GM21619 (cell line): Measurements from ENCODE around the gene PRR14.
"Not testable (repeated sequence)": the region's sequence is repeated elsewhere in the genome, so short reads cannot be mapped to it uniquely, and the experiment has no call there.

Experiments used
- ATAC-seq: cut with Tn5 transposase; IDR thresholded peaks from one replicate; pipeline ENCODE4 v1.9.1; 2021; ENCODE audit not compliant: unreplicated experiment

Gene PRR14

DNA sequence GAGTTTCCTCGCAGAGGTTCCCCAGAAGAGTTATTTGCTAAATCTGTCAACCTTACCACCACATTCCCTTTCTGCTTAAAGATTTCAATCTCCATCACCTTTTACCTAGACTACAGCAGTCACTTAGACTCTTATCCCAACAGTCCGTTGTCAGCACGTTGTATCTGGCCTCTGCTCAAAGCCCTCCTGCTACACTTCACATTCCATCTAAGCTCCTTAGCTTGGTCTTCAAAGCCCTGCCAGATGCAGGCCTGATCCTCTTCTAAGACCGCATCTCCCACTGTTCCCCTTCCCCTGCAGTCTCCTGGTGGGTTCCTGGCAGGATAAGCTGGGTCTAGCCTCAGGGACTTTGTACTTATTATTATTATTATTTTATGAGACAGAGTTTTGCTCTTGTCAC is 37.9 kb downstream of the PRR14 start:
- ATAC-seq = no peak

DNA sequence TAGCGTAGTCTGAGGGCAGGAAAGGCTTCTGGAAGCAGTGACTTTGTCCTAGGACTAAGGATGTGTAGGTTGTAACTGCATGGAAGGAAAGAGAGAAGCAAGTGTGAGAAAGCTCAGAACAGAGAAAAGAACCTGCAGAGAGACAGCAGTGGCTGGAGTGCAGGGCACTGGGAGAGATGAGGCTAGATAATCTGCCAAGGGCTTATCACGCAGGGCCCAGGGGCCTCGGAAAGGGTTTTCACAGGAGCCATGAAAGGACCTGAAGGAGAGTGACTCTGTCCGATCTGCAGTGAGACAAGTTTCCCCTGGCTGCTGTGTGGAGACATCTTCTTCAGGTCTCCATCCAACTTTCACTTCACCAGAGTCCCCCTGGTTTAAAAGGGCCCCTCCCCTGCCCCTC is 41.1 kb downstream of the PRR14 start:
- no peak for ATAC-seq

DNA sequence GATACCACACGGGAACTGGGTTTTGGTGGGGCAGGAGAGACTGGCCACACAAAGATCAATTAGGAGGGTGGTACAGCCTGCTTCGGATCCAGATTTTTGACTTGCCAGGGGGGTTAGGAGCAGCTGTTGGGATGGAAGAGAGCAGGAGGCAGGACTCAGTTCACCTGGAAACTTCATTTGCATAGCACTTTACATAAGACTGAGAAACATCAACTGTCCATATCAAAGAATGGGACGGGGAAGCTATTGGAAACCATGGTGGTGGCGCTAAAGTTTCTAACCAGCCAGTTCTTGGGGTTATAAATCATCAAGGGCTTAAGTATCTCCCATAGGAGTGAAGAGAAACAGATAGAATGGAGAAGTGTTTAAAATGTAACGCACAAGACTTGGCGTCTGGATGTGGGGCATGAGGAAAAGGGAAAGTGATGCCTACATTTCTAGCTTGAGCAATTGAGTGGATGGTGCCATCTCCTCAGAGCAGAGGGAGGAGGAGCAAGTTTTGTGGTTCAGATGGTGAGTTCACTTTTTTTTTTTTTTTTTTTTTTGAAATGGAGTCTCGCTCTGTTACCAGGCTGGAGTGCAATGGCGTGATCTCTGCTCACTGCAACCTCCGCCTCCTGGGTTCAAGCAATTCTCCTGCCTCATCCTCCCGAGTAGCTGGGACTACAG is 41.8 kb downstream of the PRR14 start:
- ATAC-seq = no peak

DNA sequence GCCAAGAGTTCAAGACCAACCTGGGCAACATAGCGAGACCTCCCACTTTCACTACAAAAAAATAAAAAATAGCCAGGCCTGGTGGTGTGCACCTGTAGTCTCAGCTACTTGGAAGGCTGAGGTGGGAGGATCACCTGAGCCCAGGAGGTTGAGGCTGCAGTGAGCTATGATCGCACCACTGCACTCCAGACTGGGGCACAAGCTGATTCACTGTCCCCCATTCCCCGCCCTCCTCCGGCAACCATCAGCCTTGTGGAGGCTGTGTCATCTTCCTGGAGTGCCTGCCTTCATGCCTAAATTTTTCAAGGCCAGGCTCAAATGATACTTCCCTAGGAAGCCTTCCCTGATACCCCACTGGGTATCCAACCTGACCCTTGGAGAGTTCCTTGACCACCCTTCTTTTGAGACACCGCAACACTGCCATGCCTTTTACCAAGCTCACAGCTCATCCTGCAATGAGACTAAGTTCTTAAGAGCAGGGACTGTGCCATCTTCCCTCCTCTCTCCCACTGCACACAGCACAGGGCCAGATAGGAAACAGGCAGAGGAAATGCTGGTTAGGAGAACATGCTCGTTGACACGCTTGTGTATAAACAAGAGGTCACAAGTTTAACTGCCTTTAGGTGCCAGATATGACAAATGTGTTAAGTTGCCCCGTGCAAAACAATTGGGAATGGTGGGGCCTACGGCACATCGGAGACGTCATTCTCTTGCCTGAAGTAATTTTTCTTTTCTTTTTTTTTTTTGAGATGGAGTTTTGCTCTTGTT is 44.4 kb downstream of the PRR14 start:
- no peak for ATAC-seq

DNA sequence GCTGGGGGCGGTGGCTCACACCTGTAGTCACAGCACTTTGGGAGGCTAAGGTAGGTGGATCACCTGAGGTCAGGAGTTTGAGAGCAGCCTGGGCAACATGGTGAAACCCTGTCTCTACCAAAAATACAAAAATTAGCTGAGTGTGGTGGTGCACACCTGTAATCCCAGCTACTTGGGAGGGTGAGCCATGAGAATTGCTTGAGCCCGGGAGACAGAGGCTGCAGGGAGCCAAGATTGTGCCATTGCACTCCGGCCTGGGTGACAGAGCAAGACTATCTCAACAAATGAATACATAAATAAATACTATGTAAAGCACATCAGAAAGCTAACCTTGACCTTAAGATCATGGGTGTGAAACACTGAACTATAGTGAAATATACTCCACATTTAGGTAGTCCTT is 45.9 kb downstream of the PRR14 start:
- not testable (repeated sequence) for ATAC-seq

DNA sequence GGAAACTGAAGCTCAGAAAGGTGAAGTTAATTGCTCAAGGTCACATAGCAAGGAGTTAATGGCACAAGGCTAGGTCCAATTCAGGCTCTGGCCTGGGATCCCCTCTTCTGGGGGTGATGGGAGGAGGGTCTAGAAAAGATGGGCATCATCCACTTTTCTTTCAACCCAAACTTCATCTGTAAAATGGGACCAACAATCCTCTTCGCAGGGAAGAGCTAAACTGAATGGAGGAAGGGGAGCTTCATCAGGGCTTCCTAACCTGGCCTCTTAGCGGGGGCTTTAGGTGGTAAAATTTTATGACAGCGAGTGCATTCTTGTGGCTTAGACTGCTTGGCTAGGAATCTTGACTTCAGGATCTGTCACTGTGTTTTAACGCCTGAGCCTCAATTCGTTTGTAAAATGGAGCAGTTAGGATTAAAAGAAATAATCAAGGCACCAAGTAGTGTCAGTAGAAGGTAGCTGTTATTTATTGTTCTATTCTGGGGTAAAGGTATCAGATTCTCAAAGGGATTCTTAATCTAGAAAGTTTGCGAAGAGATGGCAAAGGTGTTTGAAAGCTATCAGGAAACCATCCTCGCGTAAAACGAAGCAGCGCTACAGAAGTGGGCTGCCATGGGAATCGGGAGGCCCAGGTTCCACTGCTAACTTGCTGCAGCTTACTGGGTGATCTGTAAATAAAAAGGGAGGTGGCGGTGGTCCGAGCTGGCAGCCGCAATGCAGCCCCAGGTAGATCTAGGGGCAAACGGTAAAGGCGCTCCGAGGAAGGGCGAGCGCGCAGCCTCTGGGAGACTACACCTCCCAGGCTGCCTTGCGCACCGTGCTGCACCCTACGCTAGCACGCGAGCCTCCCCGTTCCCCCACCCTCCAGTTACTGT is 46.7 kb downstream of the PRR14 start:
- ATAC-seq = peak; percentile 83

DNA sequence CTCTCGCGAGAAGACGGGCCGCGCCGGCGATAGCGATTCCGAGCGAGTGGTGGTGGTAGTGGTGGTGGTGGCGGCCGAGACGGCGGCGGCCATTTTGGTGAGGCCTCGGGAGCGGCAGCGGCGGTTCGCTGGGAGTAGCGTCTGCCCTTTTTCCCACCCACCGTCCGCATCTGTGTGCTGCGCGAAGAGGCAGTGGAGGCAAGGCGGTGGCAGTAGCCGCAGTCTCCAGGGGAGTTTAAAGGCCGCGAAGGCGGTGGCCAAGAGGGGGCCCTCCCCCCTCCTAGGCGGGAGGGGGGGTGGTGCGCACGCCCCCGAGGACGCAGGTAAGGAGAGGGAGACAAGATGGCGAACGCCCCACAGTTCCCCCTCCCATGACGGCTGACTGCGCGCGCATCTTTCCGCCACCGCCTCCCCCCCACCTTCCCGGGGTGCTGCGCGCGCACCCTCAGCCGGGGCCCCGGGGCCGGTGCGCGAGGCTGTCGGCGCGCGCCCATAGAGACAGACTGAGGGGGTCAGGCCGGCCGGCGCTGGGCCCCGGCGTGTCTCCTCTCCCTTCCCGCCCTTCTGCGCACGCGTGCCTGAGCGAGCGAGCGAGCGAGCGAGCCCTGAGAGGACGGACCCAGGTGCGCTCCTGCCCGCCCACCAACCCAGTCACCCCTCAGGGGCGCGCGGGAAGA is 47.5 kb downstream of the PRR14 start:
- ATAC-seq = peak; percentile 56

DNA sequence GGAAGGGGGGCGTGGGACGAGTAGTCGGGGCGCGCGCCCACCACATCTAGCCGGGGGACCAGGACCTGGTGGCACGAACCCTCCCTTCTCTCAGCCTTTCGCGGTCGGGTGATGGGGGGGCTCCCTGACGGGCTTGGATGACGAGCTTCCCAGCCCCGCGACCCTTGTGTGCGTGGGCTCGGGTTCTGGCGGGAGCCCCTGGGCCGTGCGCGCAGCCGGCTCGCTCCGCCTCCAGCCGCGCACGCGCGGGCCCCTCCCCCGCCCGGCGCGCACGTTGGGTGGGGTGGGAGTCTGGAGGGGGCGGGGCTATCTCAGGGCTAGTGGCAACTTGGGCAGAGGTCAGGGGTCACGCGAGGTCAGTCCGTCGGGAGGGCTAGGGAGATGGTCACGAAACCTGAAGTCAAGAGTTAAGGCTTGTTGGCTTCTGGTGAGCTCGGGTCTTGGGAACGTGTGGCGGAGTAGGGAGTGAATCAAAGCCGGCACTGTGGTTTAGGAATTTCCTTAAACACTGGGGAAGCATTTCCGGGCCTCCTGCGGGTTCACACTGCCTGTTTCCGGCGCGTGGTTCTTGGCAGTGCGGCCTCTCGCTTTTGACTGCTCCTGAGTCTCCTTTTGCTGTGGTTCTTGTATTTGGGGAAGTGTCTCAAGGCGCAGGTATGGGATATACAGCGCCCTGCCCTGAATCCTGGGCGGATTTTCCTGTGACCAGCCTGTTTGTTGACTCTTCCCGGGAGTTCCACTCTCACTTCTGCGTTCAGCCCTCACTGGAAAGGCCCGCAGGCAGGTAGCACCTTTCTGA is 48.3 kb downstream of the PRR14 start, which contains the start of gene SRCAP:
TSS of gene SRCAP (plus strand) at position 356 of the 799 bp plus-strand sequence. CDS start 1,654 bp downstream, outside the sequence.
- peak; percentile 20 for ATAC-seq

DNA sequence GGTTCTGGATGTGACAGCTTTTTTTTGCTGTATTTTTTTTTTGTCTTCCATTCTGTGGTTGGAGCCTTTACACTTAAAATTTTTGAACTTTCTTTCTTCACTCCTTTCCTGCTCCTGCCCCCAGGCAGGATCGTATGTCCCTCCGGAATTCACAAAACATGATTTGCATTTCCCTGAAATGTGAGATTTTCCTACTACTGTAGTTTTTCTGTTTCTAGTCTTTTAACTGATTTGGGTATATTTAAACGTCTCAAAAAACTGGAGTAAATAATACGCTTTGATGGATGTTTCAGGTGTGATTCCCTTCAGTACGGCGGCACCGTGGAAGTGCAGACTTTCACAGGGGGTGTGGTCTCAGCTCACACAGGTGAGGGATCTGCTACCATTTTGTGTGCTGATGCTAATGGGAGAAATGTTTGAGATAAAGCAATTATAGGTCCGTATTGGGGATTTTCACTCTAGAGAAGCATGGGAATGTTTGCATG is 48.9 kb downstream of the PRR14 start:
- ATAC-seq = no peak

DNA sequence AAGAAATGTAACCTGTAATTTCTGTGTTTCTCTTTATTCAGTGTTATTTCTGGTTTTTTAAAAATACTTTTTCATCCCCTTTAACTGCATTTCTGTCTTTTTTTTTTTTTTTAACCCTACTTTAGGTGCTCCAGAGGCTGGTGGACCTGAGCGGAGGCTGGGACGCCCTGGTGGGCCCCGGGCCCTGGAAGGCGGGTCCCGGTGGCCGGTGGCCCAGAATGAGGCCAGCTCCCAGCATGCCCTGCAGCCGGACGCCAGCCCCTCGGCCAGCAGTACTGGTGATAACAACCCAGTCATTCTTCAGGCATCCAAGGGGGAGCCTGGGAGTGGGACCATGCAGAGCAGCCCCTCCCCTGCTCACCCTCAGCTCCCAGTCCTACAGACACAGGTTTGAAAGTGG is 49.7 kb downstream of the PRR14 start:
- ATAC-seq = no peak

DNA sequence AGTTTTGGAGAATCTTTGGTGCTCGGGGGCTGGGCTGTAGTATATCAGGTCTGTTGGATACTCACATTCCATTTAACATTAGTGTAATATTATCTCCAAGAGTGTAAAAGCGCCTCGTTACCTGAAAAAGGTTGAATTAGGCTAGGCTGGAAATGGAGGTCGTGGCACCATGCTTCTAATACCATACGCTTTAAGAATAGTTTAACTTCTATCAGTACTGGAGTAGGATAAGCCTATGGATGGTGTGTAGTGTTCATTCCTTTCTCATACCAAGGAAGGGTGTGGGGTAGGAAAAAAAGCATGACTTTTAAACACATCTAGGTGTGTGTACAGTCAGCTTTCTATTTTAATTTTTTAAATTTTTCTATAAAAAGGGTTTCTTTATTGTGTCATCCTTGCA is 50.2 kb downstream of the PRR14 start:
- ATAC-seq = no peak

DNA sequence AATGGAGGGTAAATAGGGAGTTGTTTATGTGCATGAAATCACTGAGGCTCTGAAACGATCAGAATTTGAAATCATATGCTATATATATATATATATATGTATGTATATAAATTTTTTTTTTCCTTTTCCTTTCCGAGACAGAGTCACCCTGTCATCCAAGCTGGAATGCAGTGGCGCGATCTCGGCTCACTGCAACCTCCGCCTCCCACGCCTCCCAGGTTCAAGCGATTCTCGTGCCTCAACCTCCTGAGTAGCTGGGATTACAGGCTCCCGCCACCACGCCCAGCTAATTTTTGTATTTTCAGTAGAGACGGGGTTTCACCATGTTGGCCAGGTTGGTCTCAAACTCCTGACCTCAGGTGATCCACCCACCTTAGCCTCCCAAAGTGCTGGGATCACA is 52.3 kb downstream of the PRR14 start:
- ATAC-seq = not testable (repeated sequence)

DNA sequence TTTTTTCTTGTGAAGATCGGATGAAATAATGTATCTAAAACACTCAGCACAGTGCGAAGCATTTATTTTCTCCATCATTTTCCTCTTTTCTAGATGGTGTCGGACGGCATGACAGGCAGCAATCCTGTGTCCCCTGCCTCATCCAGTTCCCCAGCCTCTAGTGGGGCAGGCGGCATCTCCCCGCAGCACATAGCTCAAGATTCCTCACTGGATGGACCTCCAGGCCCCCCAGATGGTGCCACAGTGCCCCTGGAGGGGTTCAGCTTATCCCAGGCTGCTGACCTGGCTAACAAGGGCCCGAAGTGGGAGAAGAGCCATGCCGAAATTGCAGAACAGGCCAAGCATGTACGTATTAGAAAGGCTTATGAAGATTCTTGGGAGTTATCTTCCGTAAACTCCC is 53.2 kb downstream of the PRR14 start:
- no peak for ATAC-seq
